ENCODE measurements around the gene CEP78. TPM values are rescaled to one million over a fixed set of nuclear protein-coding genes. Genes with fewer than 3 reads are reported as not detected.

The CEP78 gene
- total RNA-seq, 1 donor from 2014 or later: 59.5 TPM

DNA sequence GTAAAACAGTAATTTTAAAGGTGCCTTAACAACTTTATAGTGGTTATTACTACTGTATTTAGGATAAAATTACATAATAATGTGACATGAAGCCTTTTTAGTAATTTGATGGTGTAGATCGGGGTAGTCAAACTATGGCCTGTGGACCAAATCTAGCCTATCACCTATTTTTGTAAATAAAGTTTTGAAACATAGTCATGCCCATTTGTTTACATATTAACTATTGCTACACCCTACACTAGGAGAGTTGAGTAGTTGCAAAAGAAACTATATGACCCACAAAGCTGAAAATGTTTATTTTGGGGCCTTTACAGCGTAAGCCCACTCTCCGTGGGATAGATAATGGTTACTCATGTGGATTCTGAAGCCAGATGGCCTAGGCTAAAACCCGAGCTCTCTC, 6.2 kb downstream of the CEP78 start:
- Mint-ChIP-seq H3K4me1 (ENCODE audit: low read depth) (peaks cover 17% of the 10 kb centered on the region), H3K9me3 (ENCODE audit: low read depth) (no peaks in the 10 kb centered on the region), H3K36me3 (ENCODE audit: insufficient read depth) (peaks cover 27% of the 10 kb centered on the region), H3K4me3 (ENCODE audit: low read depth) (no peak overlapping the region), H3K27ac (no peak overlapping the region), H3K27me3 (no peaks in the 10 kb centered on the region)
- TF ChIP-seq, protein P1, sequence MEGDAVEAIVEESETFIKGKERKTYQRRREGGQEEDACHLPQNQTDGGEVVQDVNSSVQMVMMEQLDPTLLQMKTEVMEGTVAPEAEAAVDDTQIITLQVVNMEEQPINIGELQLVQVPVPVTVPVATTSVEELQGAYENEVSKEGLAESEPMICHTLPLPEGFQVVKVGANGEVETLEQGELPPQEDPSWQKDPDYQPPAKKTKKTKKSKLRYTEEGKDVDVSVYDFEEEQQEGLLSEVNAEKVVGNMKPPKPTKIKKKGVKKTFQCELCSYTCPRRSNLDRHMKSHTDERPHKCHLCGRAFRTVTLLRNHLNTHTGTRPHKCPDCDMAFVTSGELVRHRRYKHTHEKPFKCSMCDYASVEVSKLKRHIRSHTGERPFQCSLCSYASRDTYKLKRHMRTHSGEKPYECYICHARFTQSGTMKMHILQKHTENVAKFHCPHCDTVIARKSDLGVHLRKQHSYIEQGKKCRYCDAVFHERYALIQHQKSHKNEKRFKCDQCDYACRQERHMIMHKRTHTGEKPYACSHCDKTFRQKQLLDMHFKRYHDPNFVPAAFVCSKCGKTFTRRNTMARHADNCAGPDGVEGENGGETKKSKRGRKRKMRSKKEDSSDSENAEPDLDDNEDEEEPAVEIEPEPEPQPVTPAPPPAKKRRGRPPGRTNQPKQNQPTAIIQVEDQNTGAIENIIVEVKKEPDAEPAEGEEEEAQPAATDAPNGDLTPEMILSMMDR (IDR thresholded peaks at IDR 0.05; ENCODE audit: unreplicated experiment): no peak
- no peak for DNase-seq (ENCODE audit: low spot score, unreplicated experiment)

GRCh38 chr9:78243130-78243529, 7.3 kb downstream of the CEP78 start:
- TF ChIP-seq, protein P1 (IDR thresholded peaks at IDR 0.05; ENCODE audit: unreplicated experiment): no peak
- H3K36me3 Mint-ChIP-seq (ENCODE audit: insufficient read depth): peaks cover 26% of the 10 kb centered on the region
- H3K27me3 Mint-ChIP-seq: no peaks in the 10 kb centered on the region
- H3K27ac Mint-ChIP-seq: no peak overlapping the region
- no peaks in the 10 kb centered on the region for H3K9me3 Mint-ChIP-seq (ENCODE audit: low read depth)
- no peak for DNase-seq (ENCODE audit: low spot score, unreplicated experiment)
- H3K4me1 Mint-ChIP-seq (ENCODE audit: low read depth): peaks cover 10% of the 10 kb centered on the region
- H3K4me3 Mint-ChIP-seq (ENCODE audit: low read depth): no peak overlapping the region

DNA sequence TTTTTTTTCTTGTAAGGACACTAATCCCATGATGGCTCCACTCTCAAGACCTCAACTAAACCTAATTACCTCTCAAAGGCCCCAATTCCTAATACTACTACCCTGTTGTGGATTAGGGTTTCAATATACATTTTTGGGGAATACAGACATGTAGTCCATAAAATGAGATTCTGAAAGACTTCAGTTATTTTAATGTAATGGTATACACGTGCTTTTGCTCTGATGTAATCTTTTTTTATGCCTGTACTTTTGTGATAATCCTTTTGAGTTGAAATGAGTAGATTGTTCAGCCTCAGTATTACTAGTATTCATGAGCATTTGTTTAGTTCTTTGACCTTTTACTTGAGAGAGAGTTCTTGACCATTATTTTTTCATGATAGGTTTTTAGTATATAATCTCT, 9.5 kb downstream of the CEP78 start:
- H3K36me3 Mint-ChIP-seq (ENCODE audit: insufficient read depth): peaks cover 30% of the 10 kb centered on the region
- TF ChIP-seq, protein P1 (IDR thresholded peaks at IDR 0.05; ENCODE audit: unreplicated experiment): no peak
- no peaks in the 10 kb centered on the region for H3K4me1 Mint-ChIP-seq (ENCODE audit: low read depth)
- no peak for DNase-seq (ENCODE audit: low spot score, unreplicated experiment)
- H3K27ac Mint-ChIP-seq: no peak overlapping the region
- no peaks in the 10 kb centered on the region for H3K27me3 Mint-ChIP-seq
- no peaks in the 10 kb centered on the region for H3K9me3 Mint-ChIP-seq (ENCODE audit: low read depth)
- H3K4me3 Mint-ChIP-seq (ENCODE audit: low read depth): no peak overlapping the region

DNA sequence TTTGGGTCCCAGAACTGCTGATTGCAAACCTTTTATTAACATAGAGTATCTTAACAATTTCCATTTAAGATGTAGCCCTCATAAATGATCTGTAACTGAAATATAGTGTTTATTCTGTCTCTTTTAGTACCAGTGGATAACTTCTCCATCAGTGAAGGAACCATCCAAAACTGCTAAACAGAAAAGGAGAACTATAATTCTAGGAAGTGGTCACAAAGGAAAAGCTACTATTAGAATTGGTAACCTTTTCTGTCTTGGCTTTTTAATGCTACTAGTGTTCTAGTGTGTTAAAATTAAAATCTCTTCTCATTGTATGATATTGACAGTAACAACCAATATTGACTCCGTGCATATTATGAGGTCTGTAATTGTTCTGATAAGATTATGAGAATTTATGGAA, 12.8 kb downstream of the CEP78 start:
- no peaks in the 10 kb centered on the region for H3K4me1 Mint-ChIP-seq (ENCODE audit: low read depth)
- TF ChIP-seq, protein P1 (IDR thresholded peaks at IDR 0.05; ENCODE audit: unreplicated experiment): no peak
- H3K36me3 Mint-ChIP-seq (ENCODE audit: insufficient read depth): peaks cover 28% of the 10 kb centered on the region
- H3K27ac Mint-ChIP-seq: no peak overlapping the region
- no peak for DNase-seq (ENCODE audit: low spot score, unreplicated experiment)
- H3K9me3 Mint-ChIP-seq (ENCODE audit: low read depth): no peaks in the 10 kb centered on the region
- H3K27me3 Mint-ChIP-seq: no peaks in the 10 kb centered on the region
- H3K4me3 Mint-ChIP-seq (ENCODE audit: low read depth): no peak overlapping the region

DNA sequence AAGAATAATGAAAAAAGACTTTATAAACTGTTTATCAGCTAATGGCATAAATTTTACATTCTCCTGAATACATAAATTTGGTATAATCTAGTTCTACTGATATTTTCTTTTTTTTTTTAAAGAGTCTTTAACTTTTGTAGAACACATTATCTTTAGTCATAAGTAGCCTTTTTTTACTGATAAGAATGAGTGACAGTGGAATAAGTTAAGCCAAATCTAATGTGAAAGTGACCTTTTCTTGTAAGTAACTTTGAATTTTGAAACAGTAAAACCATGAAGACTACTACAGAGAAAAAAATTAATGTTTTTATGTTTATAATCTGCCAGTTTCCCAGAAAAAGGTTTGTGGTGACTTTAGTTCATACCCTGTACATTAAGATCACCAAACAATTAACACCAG, 13.7 kb downstream of the CEP78 start:
- Mint-ChIP-seq H3K4me3 (ENCODE audit: low read depth) (no peak overlapping the region), H3K4me1 (ENCODE audit: low read depth) (no peaks in the 10 kb centered on the region), H3K36me3 (ENCODE audit: insufficient read depth) (peaks cover 30% of the 10 kb centered on the region), H3K27me3 (no peaks in the 10 kb centered on the region), H3K27ac (no peak overlapping the region), H3K9me3 (ENCODE audit: low read depth) (no peaks in the 10 kb centered on the region)
- TF ChIP-seq, protein P1 (IDR thresholded peaks at IDR 0.05; ENCODE audit: unreplicated experiment): no peak
- no peak for DNase-seq (ENCODE audit: low spot score, unreplicated experiment)
